Muscle of arm (tissue), 12 donors: ENCODE data around the gene HOXA4. TPM values are rescaled to one million over a fixed set of nuclear protein-coding genes. Genes with fewer than 3 reads are reported as not detected.
A peak's percentile ranks its signal among the peaks of the same experiment; 100 is the strongest.

Source experiments
- DNase-seq: peaks from one replicate; pipeline ENCODE4 v3.0.0-alpha.2; 2013
- polyA plus RNA-seq, 12 donors: library from polyadenylated mRNA; unstranded; fragments of 120-200 nt; gene quantifications; one replicate each; pipeline ENCODE4 v1.2.1, GENCODE V29; 2013; ENCODE audit not compliant: insufficient read length in 12 of 12

HOXA4 gene
- polyA plus RNA-seq, 12 donors, result 15.4 to 32.6 (median 27.3) TPM; not detected in 1

GRCh38 chr7:27160145-27160545 lies 29.6 kb upstream of the HOXA4 start:
- DNase-seq, result no peak

GRCh38 chr7:27159266-27160144 lies 28.9 kb upstream of the HOXA4 start:
- no peak for DNase-seq

GRCh38 chr7:27158436-27159265 lies 28.1 kb upstream of the HOXA4 start:
- no peak for DNase-seq

GRCh38 chr7:27157702-27158431 lies 27.3 kb upstream of the HOXA4 start:
- DNase-seq, result no peak

- DNase-seq, result no peak
Measured at GRCh38 chr7:27156916-27157701, 26.6 kb upstream of the HOXA4 start.

GRCh38 chr7:27156508-27156898 lies 25.9 kb upstream of the HOXA4 start, which contains the start of gene HOXA7:
TSS of gene HOXA7 (minus strand) at chr7:27156675. CDS start at chr7:27156545, 130 bp downstream.
- DNase-seq, result peak; percentile 92

GRCh38 chr7:27155816-27156507 lies 25.4 kb upstream of the HOXA4 start:
- no peak for DNase-seq

- no peak for DNase-seq
Measured at GRCh38 chr7:27154901-27155815, 24.6 kb upstream of the HOXA4 start.

GRCh38 chr7:27154369-27154768 lies 23.8 kb upstream of the HOXA4 start:
- DNase-seq, result no peak

GRCh38 chr7:27153526-27153925 lies 23.0 kb upstream of the HOXA4 start:
- no peak for DNase-seq

GRCh38 chr7:27152816-27153442 lies 22.4 kb upstream of the HOXA4 start:
- DNase-seq, result no peak

GRCh38 chr7:27151931-27152815 lies 21.6 kb upstream of the HOXA4 start, which contains the start of gene HOXA3:
TSS of gene HOXA3 (minus strand) at chr7:27152583. CDS start at chr7:27110640, 41,943 bp downstream.
- DNase-seq, result peak; percentile 44

GRCh38 chr7:27151341-27151930 lies 20.9 kb upstream of the HOXA4 start:
- DNase-seq, result no peak

GRCh38 chr7:27150568-27151340 lies 20.2 kb upstream of the HOXA4 start:
- DNase-seq, result peak; percentile 86

GRCh38 chr7:27149842-27150567 lies 19.4 kb upstream of the HOXA4 start:
- no peak for DNase-seq
